ENCODE measurements around the gene GNAI2.

Gene GNAI2

DNA sequence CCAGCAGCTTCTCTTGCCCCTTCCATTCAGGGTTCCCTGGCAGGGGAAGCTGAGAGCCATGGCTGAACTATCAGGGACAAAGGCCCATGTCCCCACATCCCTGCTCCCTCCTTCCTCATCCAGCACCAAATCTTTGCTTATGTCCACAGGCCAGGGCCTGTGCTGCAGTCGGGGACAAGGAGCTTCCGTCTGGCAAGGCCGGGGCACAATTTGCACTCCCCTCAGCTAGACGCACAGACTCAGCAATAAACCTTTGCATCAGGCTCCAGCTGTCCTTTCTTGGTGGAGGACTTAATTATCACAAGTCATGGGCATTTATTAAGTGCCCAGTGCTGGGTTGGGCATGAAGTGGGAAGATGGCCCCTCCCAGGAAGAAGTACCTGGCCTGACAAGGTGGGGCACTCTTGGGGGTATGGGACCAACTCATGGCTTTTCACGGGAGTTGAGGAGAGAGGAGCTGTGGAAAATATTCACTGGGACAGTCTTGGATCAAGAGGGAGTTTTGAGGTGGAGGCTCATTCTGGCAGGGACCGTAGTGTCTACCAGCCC, 39.7 kb upstream of the GNAI2 start:
- H3K4me3 ChIP-seq (ENCODE audit: low read depth, low read length): no peak overlapping the region
- TF ChIP-seq, protein P1, sequence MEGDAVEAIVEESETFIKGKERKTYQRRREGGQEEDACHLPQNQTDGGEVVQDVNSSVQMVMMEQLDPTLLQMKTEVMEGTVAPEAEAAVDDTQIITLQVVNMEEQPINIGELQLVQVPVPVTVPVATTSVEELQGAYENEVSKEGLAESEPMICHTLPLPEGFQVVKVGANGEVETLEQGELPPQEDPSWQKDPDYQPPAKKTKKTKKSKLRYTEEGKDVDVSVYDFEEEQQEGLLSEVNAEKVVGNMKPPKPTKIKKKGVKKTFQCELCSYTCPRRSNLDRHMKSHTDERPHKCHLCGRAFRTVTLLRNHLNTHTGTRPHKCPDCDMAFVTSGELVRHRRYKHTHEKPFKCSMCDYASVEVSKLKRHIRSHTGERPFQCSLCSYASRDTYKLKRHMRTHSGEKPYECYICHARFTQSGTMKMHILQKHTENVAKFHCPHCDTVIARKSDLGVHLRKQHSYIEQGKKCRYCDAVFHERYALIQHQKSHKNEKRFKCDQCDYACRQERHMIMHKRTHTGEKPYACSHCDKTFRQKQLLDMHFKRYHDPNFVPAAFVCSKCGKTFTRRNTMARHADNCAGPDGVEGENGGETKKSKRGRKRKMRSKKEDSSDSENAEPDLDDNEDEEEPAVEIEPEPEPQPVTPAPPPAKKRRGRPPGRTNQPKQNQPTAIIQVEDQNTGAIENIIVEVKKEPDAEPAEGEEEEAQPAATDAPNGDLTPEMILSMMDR (IDR thresholded peaks at IDR 0.05; ENCODE audit: control insufficient read depth, extremely low read depth, insufficient read depth): no peak
- no peak for DNase-seq (ENCODE audit: low read depth)

DNA sequence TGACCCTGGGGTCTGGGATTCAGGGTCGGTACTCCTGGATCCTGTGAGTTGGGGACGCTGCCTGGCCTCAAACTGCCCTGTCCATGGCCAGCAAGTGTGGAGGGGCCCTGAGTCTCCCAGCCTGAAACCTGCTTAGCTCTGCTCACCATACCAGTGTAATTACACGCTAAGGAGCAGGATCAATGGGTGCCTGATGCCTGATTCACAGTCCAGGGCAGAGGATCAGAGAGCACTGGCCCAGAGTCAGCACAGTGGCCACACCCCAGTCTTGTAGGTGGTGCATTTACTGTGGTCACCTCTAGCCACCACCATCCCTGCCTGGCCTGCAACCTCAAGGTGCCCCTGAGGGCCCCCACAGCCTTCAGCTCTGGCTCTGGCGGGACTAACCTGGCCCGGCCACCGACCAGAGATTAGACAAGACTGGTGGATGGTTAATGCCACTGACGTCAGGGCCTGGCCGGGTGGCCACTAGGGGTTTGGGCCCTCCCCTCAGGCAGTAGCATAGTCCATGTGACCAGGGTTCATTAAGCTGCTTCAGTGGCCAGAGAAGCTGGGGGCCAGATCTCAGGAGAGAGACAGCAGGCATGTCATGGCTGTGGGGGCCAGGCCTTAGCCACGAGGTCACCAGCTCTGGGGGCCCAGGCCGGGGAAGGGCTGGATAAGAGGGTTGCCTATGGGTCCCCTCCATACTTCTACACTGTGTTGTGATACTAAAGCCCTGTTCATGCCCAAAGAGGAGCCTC, 34.3 kb upstream of the GNAI2 start:
- TF ChIP-seq, protein P1 (IDR thresholded peaks at IDR 0.05; ENCODE audit: control insufficient read depth, extremely low read depth, insufficient read depth): no peak
- no peak for DNase-seq (ENCODE audit: low read depth)
- no peak overlapping the region for H3K4me3 ChIP-seq (ENCODE audit: low read depth, low read length)

DNA sequence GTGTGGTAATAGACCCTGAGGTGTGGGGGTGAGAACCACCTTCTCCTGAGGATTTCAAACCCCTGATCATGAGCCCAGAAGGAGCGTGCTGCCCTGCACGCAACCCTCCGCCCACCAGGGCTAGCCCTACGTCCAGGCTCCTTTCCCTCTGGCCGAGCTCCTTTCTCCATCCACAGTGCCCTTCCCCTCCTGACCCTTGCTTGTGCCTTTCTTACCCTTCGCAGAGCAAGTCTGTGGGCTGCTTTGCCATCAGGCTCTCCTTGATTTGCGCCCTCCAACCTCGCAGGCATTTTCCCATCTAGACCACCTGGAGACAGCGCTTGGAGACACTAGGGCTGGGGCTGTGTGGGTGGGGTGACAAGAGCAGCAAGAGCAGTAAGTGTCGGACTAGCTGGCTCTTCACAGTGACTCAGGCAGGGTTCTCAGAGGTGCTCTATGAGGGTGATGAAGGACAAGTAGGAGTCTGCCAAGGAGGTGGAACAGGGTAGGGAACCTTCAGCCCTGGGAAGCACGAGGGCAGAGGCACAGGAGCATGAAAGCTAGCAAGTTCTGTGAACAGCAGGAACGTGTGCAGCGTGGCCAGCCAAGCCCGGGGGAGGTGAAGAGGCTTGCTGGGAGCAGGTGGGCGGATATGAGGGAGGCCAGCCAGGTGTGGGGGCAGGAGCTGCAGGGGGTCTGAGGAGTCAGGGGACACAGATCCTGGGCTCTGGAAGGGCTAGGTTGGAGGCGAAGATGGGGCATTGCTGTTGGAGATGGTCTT, 33.5 kb upstream of the GNAI2 start:
- TF ChIP-seq, protein P1 (IDR thresholded peaks at IDR 0.05; ENCODE audit: control insufficient read depth, extremely low read depth, insufficient read depth): no peak
- DNase-seq (ENCODE audit: low read depth): no peak
- H3K4me3 ChIP-seq (ENCODE audit: low read depth, low read length): no peak overlapping the region

DNA sequence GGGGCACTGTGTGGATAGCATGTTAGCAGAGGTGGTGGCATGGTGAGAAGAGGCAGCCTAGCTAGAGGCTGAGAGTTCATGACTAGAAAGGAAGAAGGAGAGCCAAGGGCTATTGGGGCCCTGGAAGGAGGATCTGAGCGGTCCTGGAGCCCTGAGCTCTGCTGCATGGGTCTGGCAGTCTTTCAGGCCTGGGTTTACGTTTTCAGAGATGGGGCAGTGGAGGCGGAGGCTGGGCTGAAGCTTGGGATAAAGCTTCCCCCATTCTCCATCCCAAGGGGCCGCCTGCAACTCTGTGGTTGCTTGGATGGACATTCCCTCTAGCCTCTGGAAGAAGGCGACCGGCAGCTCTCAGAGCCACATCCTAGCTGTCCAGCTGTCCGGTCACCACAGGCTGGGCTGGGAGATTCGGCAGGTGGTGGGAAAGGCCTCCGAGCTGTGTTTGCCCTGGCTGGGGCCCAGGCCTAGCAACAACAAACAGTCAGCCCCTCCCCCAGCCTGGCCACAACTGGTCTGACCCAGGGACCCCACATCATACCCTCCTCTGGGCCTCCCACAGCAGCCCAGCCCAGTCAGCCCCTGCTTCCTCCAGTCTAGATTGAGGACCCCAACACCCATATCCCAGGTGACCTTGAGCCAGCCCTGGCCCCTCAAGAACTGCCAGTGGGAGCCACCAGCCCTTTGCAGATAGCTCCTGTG, 32.7 kb upstream of the GNAI2 start:
- H3K4me3 ChIP-seq (ENCODE audit: low read depth, low read length): no peak overlapping the region
- DNase-seq (ENCODE audit: low read depth): no peak
- TF ChIP-seq, protein P1 (IDR thresholded peaks at IDR 0.05; ENCODE audit: control insufficient read depth, extremely low read depth, insufficient read depth): no peak

DNA sequence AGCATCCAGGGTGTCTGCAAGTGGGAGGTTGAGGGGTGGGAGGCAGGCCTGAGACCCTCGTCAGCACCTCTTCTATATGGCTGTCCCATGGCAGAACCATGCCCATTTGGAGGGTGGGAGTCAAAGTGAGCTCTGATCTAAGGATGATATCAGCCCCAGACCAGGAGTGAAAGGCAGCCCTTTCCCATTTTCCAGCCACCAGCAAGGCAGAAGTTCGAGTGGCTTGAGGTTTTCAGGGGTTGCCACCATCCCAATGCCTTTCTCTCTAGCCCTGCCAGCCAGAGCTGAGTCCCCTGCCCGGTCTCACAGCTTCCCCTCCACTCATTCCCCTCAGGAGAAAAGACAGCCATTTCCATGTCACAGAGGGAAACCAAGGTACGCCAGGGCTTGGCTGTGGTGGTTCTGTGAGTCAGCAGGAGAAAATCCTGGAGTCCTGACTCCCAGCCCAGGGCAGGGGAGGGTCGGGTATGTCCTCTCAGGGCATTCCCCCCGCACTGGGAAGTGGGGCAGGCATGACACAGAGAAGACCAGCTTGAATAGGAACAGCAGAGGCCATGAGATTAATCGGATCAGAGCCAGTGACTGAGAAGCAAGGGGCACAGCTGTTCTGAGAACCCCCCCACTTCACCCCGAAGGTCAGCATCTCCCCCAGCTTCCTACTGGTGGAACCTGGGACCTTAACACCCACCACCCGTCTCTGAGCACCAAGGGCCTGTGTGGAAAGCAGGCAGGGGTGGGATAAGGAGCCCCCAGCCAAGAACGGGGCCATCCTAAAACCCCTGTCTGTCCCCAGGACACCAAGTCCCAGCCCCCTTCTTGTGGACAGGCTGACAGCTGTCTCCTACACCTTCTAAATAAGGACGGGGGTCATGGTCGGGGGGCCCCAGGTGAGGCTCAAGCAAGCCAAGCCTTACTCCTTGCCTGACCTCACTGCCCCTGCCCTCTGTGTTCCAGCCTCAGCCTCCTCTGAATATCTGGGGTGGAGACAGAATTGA, 31.9 kb upstream of the GNAI2 start:
- H3K4me3 ChIP-seq (ENCODE audit: low read depth, low read length): no peak overlapping the region
- TF ChIP-seq, protein P1 (IDR thresholded peaks at IDR 0.05; ENCODE audit: control insufficient read depth, extremely low read depth, insufficient read depth): no peak
- DNase-seq (ENCODE audit: low read depth): no peak
